Measurements from ENCODE around the gene NTSR1. TPM values are rescaled to one million over a fixed set of nuclear protein-coding genes. Genes with fewer than 3 reads are reported as not detected.
A peak's percentile ranks its signal among the peaks of the same experiment; 100 is the strongest.

The NTSR1 gene
- polyA plus RNA-seq, 3 donors = 0.35 to 2.5 (median 0.40) TPM

DNA sequence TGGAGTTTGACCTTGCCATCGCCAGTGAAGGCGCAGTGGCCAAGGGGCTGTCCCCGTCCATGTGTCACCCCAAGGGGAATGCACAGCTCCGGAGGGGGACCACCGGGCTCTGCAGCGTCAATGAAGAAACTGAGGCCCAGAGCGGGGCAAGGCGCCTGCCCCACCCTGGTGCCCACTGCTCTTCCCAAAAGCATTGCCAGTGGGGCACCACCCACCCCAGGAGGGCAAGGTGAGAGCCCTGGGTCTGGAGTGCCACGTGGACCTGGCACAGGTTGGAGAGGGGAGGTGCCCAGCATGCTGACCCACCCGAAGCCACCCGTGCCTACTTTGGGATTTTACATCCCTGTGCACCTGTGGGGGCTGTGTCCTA is 8.3 kb downstream of the NTSR1 start:
- no peak overlapping the region for H3K9ac ChIP-seq (ENCODE audit: insufficient read depth, low read length, poor library complexity, severe bottlenecking)
- no peak overlapping the region for H3K4me2 ChIP-seq (replicated peaks; ENCODE audit: extremely low read depth, low read length, poor library complexity, severe bottlenecking)
- no peaks in the 10 kb centered on the region for H3K36me3 ChIP-seq (replicated peaks in 1 of 2; ENCODE audit: control insufficient read depth in 1 of 2, insufficient read depth in 2 of 2, low read length in 2 of 2)
- Mint-ChIP-seq H3K4me1 (peaks cover 12% of the 10 kb centered on the region), H3K27ac (peak overlapping the region in 1 of 7 donors; percentile 4), H3K27me3 (ENCODE audit: low read depth in 3 of 3) (peaks cover 5 to 14% (median 10%) of the 10 kb centered on the region in 3 donors), H3K9me3 (peaks cover 19 to 30% (median 24%) of the 10 kb centered on the region in 7 donors), H3K4me3 (no peak overlapping the region), H3K36me3 (peaks cover 30% of the 10 kb centered on the region in 2 donors)
- peaks cover 10 to 20% of the 10 kb centered on the region in 2 donors for H3K9me3 ChIP-seq (replicated peaks in 1 of 2; ENCODE audit: control insufficient read depth in 1 of 2, insufficient read depth in 1 of 2, low read length in 2 of 2)
- TF ChIP-seq, protein P1, sequence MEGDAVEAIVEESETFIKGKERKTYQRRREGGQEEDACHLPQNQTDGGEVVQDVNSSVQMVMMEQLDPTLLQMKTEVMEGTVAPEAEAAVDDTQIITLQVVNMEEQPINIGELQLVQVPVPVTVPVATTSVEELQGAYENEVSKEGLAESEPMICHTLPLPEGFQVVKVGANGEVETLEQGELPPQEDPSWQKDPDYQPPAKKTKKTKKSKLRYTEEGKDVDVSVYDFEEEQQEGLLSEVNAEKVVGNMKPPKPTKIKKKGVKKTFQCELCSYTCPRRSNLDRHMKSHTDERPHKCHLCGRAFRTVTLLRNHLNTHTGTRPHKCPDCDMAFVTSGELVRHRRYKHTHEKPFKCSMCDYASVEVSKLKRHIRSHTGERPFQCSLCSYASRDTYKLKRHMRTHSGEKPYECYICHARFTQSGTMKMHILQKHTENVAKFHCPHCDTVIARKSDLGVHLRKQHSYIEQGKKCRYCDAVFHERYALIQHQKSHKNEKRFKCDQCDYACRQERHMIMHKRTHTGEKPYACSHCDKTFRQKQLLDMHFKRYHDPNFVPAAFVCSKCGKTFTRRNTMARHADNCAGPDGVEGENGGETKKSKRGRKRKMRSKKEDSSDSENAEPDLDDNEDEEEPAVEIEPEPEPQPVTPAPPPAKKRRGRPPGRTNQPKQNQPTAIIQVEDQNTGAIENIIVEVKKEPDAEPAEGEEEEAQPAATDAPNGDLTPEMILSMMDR (IDR thresholded peaks at IDR 0.05) = no peak
- H4K20me1 ChIP-seq (ENCODE audit: insufficient read depth, low read length) = peaks cover 18% of the 10 kb centered on the region
- no peak overlapping the region for H2AFZ ChIP-seq (ENCODE audit: insufficient read depth, low read depth, low read length, poor library complexity, severe bottlenecking)
- peaks cover 0 to 13% of the 10 kb centered on the region in 2 donors for H3K4me1 ChIP-seq (ENCODE audit: control insufficient read depth in 1 of 2, insufficient read depth in 2 of 2, low read length in 2 of 2)
- intact Hi-C loops (cut with micrococcal nuclease) = no loop called here
- H3K79me2 ChIP-seq (ENCODE audit: insufficient read depth, low read length) = peaks cover 11% of the 10 kb centered on the region
- H3K4me3 ChIP-seq (replicated peaks in 1 of 3; ENCODE audit: low read depth in 2 of 3, low read length in 3 of 3) = no peak overlapping the region
- H3K27me3 ChIP-seq (ENCODE audit: control insufficient read depth in 2 of 2, insufficient read depth in 2 of 2, low read length in 2 of 2) = no peaks in the 10 kb centered on the region
- DNase-seq = no peak
- 98% methylated on average over 11 of the region's 11 CpGs for WGBS (ENCODE audit: insufficient coverage)
- no peak overlapping the region for H3K27ac ChIP-seq (ENCODE audit: low read depth in 1 of 2, low read length in 2 of 2)

DNA sequence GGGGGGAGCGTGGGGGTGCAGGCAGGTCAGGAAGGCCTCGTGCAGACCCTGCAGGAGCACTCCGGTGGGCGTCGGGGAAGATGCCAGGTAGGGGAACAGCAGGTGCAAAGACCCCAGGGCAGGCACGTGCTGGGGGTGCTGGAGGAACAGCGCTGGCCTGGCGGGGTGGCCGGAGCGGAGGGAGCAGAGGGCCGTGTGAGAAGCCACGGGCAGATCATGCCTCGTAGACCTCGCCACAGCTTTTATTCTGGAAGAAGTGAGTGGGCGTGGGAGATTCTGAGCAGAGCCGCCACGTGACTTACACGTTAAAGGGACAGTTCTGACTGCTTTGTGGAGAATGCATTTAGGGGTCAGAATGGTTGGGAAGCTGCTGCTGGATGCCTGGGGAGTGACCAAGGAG is 9.3 kb downstream of the NTSR1 start:
- Histone ChIP-seq H3K4me3 (replicated peaks in 1 of 3; ENCODE audit: low read depth in 2 of 3, low read length in 3 of 3) (no peak overlapping the region), H3K9me3 (replicated peaks in 1 of 2; ENCODE audit: control insufficient read depth in 1 of 2, insufficient read depth in 1 of 2, low read length in 2 of 2) (peaks cover 10 to 20% of the 10 kb centered on the region in 2 donors), H2AFZ (ENCODE audit: insufficient read depth, low read depth, low read length, poor library complexity, severe bottlenecking) (no peak overlapping the region), H3K4me2 (replicated peaks; ENCODE audit: extremely low read depth, low read length, poor library complexity, severe bottlenecking) (no peak overlapping the region), H4K20me1 (ENCODE audit: insufficient read depth, low read length) (peaks cover 18% of the 10 kb centered on the region), H3K4me1 (ENCODE audit: control insufficient read depth in 1 of 2, insufficient read depth in 2 of 2, low read length in 2 of 2) (peaks cover 0 to 12% of the 10 kb centered on the region in 2 donors), H3K79me2 (ENCODE audit: insufficient read depth, low read length) (peaks cover under 1% of the 10 kb centered on the region), H3K9ac (ENCODE audit: insufficient read depth, low read length, poor library complexity, severe bottlenecking) (no peak overlapping the region), H3K27me3 (ENCODE audit: control insufficient read depth in 2 of 2, insufficient read depth in 2 of 2, low read length in 2 of 2) (no peaks in the 10 kb centered on the region), H3K27ac (ENCODE audit: low read depth in 1 of 2, low read length in 2 of 2) (no peak overlapping the region), H3K36me3 (replicated peaks in 1 of 2; ENCODE audit: control insufficient read depth in 1 of 2, insufficient read depth in 2 of 2, low read length in 2 of 2) (no peaks in the 10 kb centered on the region)
- Mint-ChIP-seq H3K4me3 (no peak overlapping the region), H3K36me3 (peaks cover 28 to 29% of the 10 kb centered on the region in 2 donors), H3K27ac (no peak overlapping the region), H3K27me3 (ENCODE audit: low read depth in 3 of 3) (peaks cover 8 to 10% (median 10%) of the 10 kb centered on the region in 3 donors), H3K4me1 (peaks cover 8% of the 10 kb centered on the region), H3K9me3 (peaks cover 21 to 35% (median 28%) of the 10 kb centered on the region in 7 donors)
- intact Hi-C loops (cut with micrococcal nuclease) = no loop called here
- WGBS (ENCODE audit: insufficient coverage) = 84% methylated on average over 16 of the region's 18 CpGs
- TF ChIP-seq, protein P1 (IDR thresholded peaks at IDR 0.05) = no peak
- no peak for DNase-seq
